OCI-LY3 (cell line): ENCODE measurements around the gene MPZL1.
"Not testable (repeated sequence)": the region's sequence is repeated elsewhere in the genome, so short reads cannot be mapped to it uniquely, and the experiment has no call there.

ENCODE experiments used
- H2AFZ ChIP-seq: fragments of 200-600, 300-600 bp; shearing (Covaris generic); 2 replicates; pipeline ENCODE4 v1.6.0; 2014; ENCODE audit warnings: antibody characterized with exemption, low read depth, low read length
- H3K27ac ChIP-seq: fragments of 200-600, 300-600 bp; sonication (generic); 2 replicates; pipeline ENCODE4 v1.5.1; 2014; ENCODE audit warnings: mild to moderate bottlenecking, low read length, moderate library complexity, mixed read lengths
- H3K27me3 ChIP-seq: fragments of 200-600, 300-600 bp; sonication (generic); 2 replicates; pipeline ENCODE4 v1.6.1; 2014; ENCODE audit warnings: low read depth, low read length, mixed read lengths
- H3K36me3 ChIP-seq: fragments of 200-600, 300-600 bp; sonication (generic); replicated peaks from 2 replicates; pipeline ENCODE3; 2014; ENCODE audit warnings: low read depth, low read length, mixed read lengths
- H3K4me1 ChIP-seq: fragments of 300-600, 200-600 bp; sonication (generic); 2 replicates; pipeline ENCODE4 v1.6.1; 2014; ENCODE audit warnings: low read length, mixed read lengths
- H3K4me2 ChIP-seq: fragments of 200-600, 300-600 bp; sonication (generic); 2 replicates; pipeline ENCODE4 v1.6.1; 2014; ENCODE audit warnings: low read length, mixed read lengths
- H3K4me3 ChIP-seq: fragments of 300-600, 200-600 bp; sonication (generic); 2 replicates; pipeline ENCODE4 v1.5.1; 2014; ENCODE audit warnings: antibody characterized with exemption, mild to moderate bottlenecking, low read length, moderate library complexity
- H3K79me2 ChIP-seq: fragments of 300-600, 200-600 bp; shearing (Covaris generic); 2 replicates; pipeline ENCODE4 v1.6.1; 2014; ENCODE audit warnings: mild to moderate bottlenecking, low read length, mixed read lengths
- H3K9ac ChIP-seq: fragments of 300-600, 200-600 bp; shearing (Covaris generic); 2 replicates; pipeline ENCODE4 v1.6.0; 2014; ENCODE audit warnings: mild to moderate bottlenecking, low read length, moderate library complexity
- H3K9me3 ChIP-seq: fragments of 200-600, 300-600 bp; shearing (Covaris generic); 2 replicates; pipeline ENCODE4 v1.6.1; 2014; ENCODE audit warnings: low read length, mixed read lengths; ENCODE audit not compliant: insufficient read depth
- H4K20me1 ChIP-seq: fragments of 200-600, 300-600 bp; sonication (generic); 2 replicates; pipeline ENCODE4 v1.6.1; 2016; ENCODE audit warnings: low read length, mixed read lengths; ENCODE audit not compliant: insufficient read depth
- CTCF ChIP-seq: fragments of 200-600, 300-600 bp; sonication (generic); IDR thresholded peaks from 2 replicates; pipeline ENCODE4 v1.5.1; 2014; ENCODE audit warnings: antibody characterized with exemption, low read length, low read depth
- EZH2phosphoT487 ChIP-seq: fragments of 200-600 bp; shearing (Covaris generic); IDR thresholded peaks from 2 replicates; pipeline ENCODE4 v1.6.1; 2018; ENCODE audit warnings: antibody characterized with exemption, mixed run types, low read depth

MPZL1 gene

GRCh38 chr1:167718914-167719691 lies 2.7 kb upstream of the MPZL1 start:
- peak overlapping the region; percentile 77; the same call in 1 of the 2 replicates for H3K9ac ChIP-seq
- H3K9me3 ChIP-seq: no peaks in the 10 kb centered on the region
- peak overlapping the region; percentile 81 for H3K27ac ChIP-seq
- H2AFZ ChIP-seq: peak overlapping the region; percentile 34
- peak overlapping the region; percentile 78 for H3K4me3 ChIP-seq
- H3K79me2 ChIP-seq: peaks cover 23% of the 10 kb centered on the region
- H3K4me1 ChIP-seq: peaks cover 61% of the 10 kb centered on the region
- no peaks in the 10 kb centered on the region for H3K27me3 ChIP-seq
- TF ChIP-seq CTCF: no peak
- TF ChIP-seq EZH2phosphoT487: no peak
- no peaks in the 10 kb centered on the region for H3K36me3 ChIP-seq
- peak overlapping the region; percentile 82 for H3K4me2 ChIP-seq
- peaks cover 5% of the 10 kb centered on the region for H4K20me1 ChIP-seq

GRCh38 chr1:167719715-167720421 lies 1.9 kb upstream of the MPZL1 start:
- not testable (repeated sequence) for H3K27me3 ChIP-seq, H3K9me3 ChIP-seq, H3K36me3 ChIP-seq
- H4K20me1 ChIP-seq: peaks cover 13% of the 10 kb centered on the region
- peak overlapping the region; percentile 78 for H3K4me3 ChIP-seq
- peak overlapping the region; percentile 77; the same call in 1 of the 2 replicates for H3K9ac ChIP-seq
- peak overlapping the region; percentile 81 for H3K27ac ChIP-seq
- peak overlapping the region; percentile 34 for H2AFZ ChIP-seq
- peaks cover 63% of the 10 kb centered on the region for H3K4me1 ChIP-seq
- H3K4me2 ChIP-seq: peak overlapping the region; percentile 82
- peaks cover 31% of the 10 kb centered on the region for H3K79me2 ChIP-seq

- peaks cover 20% of the 10 kb centered on the region for H4K20me1 ChIP-seq
- peak overlapping the region; percentile 81 for H3K27ac ChIP-seq
- peak overlapping the region; percentile 78 for H3K4me3 ChIP-seq
- peak overlapping the region; percentile 51 for H2AFZ ChIP-seq
- H3K36me3 ChIP-seq: peaks cover 10% of the 10 kb centered on the region
- TF ChIP-seq EZH2phosphoT487 (no peak), CTCF (peak; percentile 64)
- peak overlapping the region; percentile 82 for H3K4me2 ChIP-seq
- peak overlapping the region; percentile 77 for H3K9ac ChIP-seq
- peaks cover 40% of the 10 kb centered on the region for H3K79me2 ChIP-seq
- H3K27me3 ChIP-seq: no peaks in the 10 kb centered on the region
- H3K9me3 ChIP-seq: no peaks in the 10 kb centered on the region
- H3K4me1 ChIP-seq: peaks cover 68% of the 10 kb centered on the region
Measured at GRCh38 chr1:167720965-167721616, 691 bp upstream of the MPZL1 start.

GRCh38 chr1:167722152-167722869 lies 529 bp downstream of the MPZL1 start:
- Histone ChIP-seq H3K4me1 (peaks cover 69% of the 10 kb centered on the region), H2AFZ (peak overlapping the region; percentile 19; the same call in 1 of the 2 replicates), H3K9me3 (no peaks in the 10 kb centered on the region), H3K27ac (peak overlapping the region; percentile 17), H3K4me3 (peak overlapping the region; percentile 78), H3K4me2 (peak overlapping the region; percentile 82), H3K9ac (peak overlapping the region; percentile 77), H3K27me3 (no peaks in the 10 kb centered on the region), H3K79me2 (peaks cover 52% of the 10 kb centered on the region), H4K20me1 (peaks cover 28% of the 10 kb centered on the region), H3K36me3 (peaks cover 10% of the 10 kb centered on the region)
- TF ChIP-seq EZH2phosphoT487 (no peak), CTCF (no peak)
